Choroid plexus epithelial cell (primary cell): ENCODE measurements around the gene PRDM4.
A peak's percentile ranks its signal among the peaks of the same experiment; 100 is the strongest.
"Not testable (repeated sequence)": the region's sequence is repeated elsewhere in the genome, so short reads cannot be mapped to it uniquely, and the experiment has no call there.

Source experiments
- DNase-seq: peaks from one replicate; pipeline ENCODE4 v3.0.0-alpha.2; 2010; ENCODE audit warnings: low read depth
- H3K4me3 ChIP-seq: 2 replicates; pipeline ENCODE4 v1.5.1; 2011; ENCODE audit warnings: low read depth, mild to moderate bottlenecking, control low read depth, low read length, moderate library complexity
- CTCF ChIP-seq: conservative IDR thresholded peaks from 2 replicates; pipeline ENCODE4 v1.5.1; 2011; ENCODE audit warnings: low read depth, mild to moderate bottlenecking, control low read depth, inconsistent platforms, low read length, moderate library complexity

PRDM4 gene

GRCh38 chr12:107730618-107731341 lies 30.2 kb downstream of the PRDM4 start:
- no peak overlapping the region for H3K4me3 ChIP-seq
- no peak for DNase-seq
- no peak for TF ChIP-seq CTCF

- H3K4me3 ChIP-seq, DNase-seq: not testable (repeated sequence)
Measured at GRCh38 chr12:107727742-107728141, 33.2 kb downstream of the PRDM4 start.

- not testable (repeated sequence) for DNase-seq, H3K4me3 ChIP-seq
Measured at GRCh38 chr12:107727327-107727726, 33.6 kb downstream of the PRDM4 start.

- TF ChIP-seq CTCF: no peak
- no peak for DNase-seq
- no peak overlapping the region for H3K4me3 ChIP-seq
Measured at GRCh38 chr12:107718606-107719005, 42.3 kb downstream of the PRDM4 start.

- no peak for DNase-seq
- H3K4me3 ChIP-seq: no peak overlapping the region
- no peak for TF ChIP-seq CTCF
Measured at GRCh38 chr12:107715780-107716179, 45.2 kb downstream of the PRDM4 start.

- not testable (repeated sequence) for DNase-seq, H3K4me3 ChIP-seq
Measured at GRCh38 chr12:107705522-107705921, 55.4 kb downstream of the PRDM4 start.

GRCh38 chr12:107704041-107704440 lies 56.9 kb downstream of the PRDM4 start:
- H3K4me3 ChIP-seq: no peak overlapping the region
- peak; percentile 17 for DNase-seq
- TF ChIP-seq CTCF: no peak

- no peak for DNase-seq
- no peak overlapping the region for H3K4me3 ChIP-seq
- TF ChIP-seq CTCF: no peak
Measured at GRCh38 chr12:107702106-107702505, 58.8 kb downstream of the PRDM4 start.

GRCh38 chr12:107695772-107696171 lies 65.2 kb downstream of the PRDM4 start:
- peak; percentile 61 for DNase-seq
- H3K4me3 ChIP-seq: not testable (repeated sequence)
- peak; percentile 54 for TF ChIP-seq CTCF
